Stimulated activated CD4-positive, alpha-beta T cell treated with anti-CD3 and anti-CD28 coated beads, Interleukin-12 subunit alpha, Interleukin-12 subunit beta, amount 100 ng/mL, for 4 hours (primary cell): ENCODE measurements around the gene SCAMP5.

Experiments
- DNase-seq: peaks from one replicate; pipeline ENCODE4 v3.0.0-alpha.2; 2020

Gene SCAMP5

GRCh38 chr15:74978077-74978476 lies 17.3 kb upstream of the SCAMP5 start:
- no peak for DNase-seq

GRCh38 chr15:74978503-74978902 lies 16.9 kb upstream of the SCAMP5 start:
- no peak for DNase-seq

- no peak for DNase-seq
Measured at GRCh38 chr15:74982183-74982582, 13.2 kb upstream of the SCAMP5 start.

GRCh38 chr15:74983725-74984231 lies 11.6 kb upstream of the SCAMP5 start:
- no peak for DNase-seq

- DNase-seq = no peak
Measured at GRCh38 chr15:74988007-74988800, 7.2 kb upstream of the SCAMP5 start.

- no peak for DNase-seq
Measured at GRCh38 chr15:74989527-74989926, 5.8 kb upstream of the SCAMP5 start.

GRCh38 chr15:74992619-74993018 lies 2.7 kb upstream of the SCAMP5 start:
- no peak for DNase-seq

GRCh38 chr15:74994236-74994635 lies 1.1 kb upstream of the SCAMP5 start:
- no peak for DNase-seq

- no peak for DNase-seq
Measured at GRCh38 chr15:74994685-74995084, 678 bp upstream of the SCAMP5 start.

GRCh38 chr15:74995779-74996765 lies 709 bp downstream of the SCAMP5 start:
- DNase-seq = no peak

- DNase-seq = no peak
Measured at GRCh38 chr15:74997141-74997540, 1.8 kb downstream of the SCAMP5 start.

GRCh38 chr15:74997543-74997942 lies 2.2 kb downstream of the SCAMP5 start:
- DNase-seq = no peak

- DNase-seq = no peak
Measured at GRCh38 chr15:75001310-75001709, 5.9 kb downstream of the SCAMP5 start.

- DNase-seq = no peak
Measured at GRCh38 chr15:75002398-75002797, 7.0 kb downstream of the SCAMP5 start.

- no peak for DNase-seq
Measured at GRCh38 chr15:75007216-75007615, 11.9 kb downstream of the SCAMP5 start.

- DNase-seq = no peak
Measured at GRCh38 chr15:75008221-75008625, 12.9 kb downstream of the SCAMP5 start.

- no peak for DNase-seq
Measured at GRCh38 chr15:75008629-75009326, 13.4 kb downstream of the SCAMP5 start.

- no peak for DNase-seq
Measured at GRCh38 chr15:75016431-75016830, 21.1 kb downstream of the SCAMP5 start.

GRCh38 chr15:75019916-75020315 lies 24.6 kb downstream of the SCAMP5 start:
- no peak for DNase-seq

- no peak for DNase-seq
Measured at GRCh38 chr15:75021341-75021740, 26.0 kb downstream of the SCAMP5 start.

- DNase-seq = no peak
Measured at GRCh38 chr15:75022783-75023180, 27.4 kb downstream of the SCAMP5 start.

GRCh38 chr15:75023181-75023871 lies 28.0 kb downstream of the SCAMP5 start, which contains the start of gene PPCDC:
PPCDC (plus strand) TSS chr15:75023590; CDS start chr15:75028319, 4,729 bp downstream.
- DNase-seq = peak; percentile 90
